ENCODE measurements around the gene SLC2A3. TPM values are rescaled to one million over a fixed set of nuclear protein-coding genes. Genes with fewer than 3 reads are reported as not detected.

Gene SLC2A3
- polyA plus RNA-seq, 1 donor (not counting 4 experiments of a cell fraction or from before 2014, with no cell fraction given) = 40.5 TPM

DNA sequence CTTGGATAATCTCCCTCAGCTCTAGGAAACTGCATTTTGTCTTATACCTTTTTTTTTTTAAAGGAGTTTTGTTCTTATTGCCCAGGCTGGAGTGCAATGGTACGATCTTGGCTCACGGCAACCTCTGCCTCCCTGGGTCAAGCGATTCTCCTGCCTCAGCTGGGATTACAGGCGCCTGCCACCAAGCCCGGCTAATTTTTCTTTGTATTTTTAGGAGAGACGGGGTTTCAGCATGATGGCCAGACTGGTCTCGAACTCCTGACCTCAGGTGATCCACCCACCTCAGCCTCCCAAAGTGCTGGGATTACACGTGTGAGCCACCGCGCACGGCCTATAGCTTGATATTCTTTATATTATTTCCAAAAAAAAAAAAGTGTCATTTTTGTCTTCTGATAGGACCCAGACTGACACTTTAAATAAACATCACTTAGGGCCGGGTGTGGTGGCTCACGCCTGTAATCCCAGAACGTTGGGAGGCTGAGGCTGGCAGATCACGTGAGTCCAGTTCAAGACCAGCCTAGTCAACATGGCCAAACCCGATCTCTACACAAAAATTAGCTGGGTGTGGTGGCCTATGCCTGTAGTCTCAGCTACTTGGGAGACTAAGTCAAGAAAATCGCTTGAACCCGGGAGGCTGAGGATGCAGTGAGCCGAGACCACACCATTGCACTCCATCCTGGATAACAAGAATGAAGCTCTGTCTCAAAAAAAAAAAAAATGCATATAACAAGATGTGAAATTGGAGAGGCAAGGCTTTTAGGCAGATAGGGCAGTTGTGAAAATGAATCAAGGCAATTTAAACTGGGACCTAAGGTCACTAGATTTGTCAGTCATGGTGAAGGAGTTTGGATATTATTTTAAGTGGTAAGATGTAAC lies 18.4 kb downstream of the SLC2A3 start:
- H2AFZ ChIP-seq (ENCODE audit: control insufficient read depth, low read length) = no peak overlapping the region
- no peak for TF ChIP-seq EZH2 (IDR thresholded peaks at IDR 0.05; ENCODE audit: low read length)
- TF ChIP-seq, protein P1, sequence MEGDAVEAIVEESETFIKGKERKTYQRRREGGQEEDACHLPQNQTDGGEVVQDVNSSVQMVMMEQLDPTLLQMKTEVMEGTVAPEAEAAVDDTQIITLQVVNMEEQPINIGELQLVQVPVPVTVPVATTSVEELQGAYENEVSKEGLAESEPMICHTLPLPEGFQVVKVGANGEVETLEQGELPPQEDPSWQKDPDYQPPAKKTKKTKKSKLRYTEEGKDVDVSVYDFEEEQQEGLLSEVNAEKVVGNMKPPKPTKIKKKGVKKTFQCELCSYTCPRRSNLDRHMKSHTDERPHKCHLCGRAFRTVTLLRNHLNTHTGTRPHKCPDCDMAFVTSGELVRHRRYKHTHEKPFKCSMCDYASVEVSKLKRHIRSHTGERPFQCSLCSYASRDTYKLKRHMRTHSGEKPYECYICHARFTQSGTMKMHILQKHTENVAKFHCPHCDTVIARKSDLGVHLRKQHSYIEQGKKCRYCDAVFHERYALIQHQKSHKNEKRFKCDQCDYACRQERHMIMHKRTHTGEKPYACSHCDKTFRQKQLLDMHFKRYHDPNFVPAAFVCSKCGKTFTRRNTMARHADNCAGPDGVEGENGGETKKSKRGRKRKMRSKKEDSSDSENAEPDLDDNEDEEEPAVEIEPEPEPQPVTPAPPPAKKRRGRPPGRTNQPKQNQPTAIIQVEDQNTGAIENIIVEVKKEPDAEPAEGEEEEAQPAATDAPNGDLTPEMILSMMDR (optimal IDR thresholded peaks at IDR 0.05 in 1 of 3, IDR thresholded peaks at IDR 0.05 in 1 of 3, conservative IDR thresholded peaks at IDR 0.05 in 1 of 3; ENCODE audit: extremely low read depth in 1 of 3, insufficient read depth in 2 of 3, low read length in 3 of 3) = no peak
- no peaks in the 10 kb centered on the region for H3K4me1 ChIP-seq (ENCODE audit: control insufficient read depth, extremely low read depth, insufficient read depth, low read length)
- dilution Hi-C loops (cut with MboI; ENCODE audit: extremely low pct_ligation_motif_present, low sequenced_read_pairs) = no loop called here
- H3K9me3 ChIP-seq (ENCODE audit: control insufficient read depth, low read depth, low read length) = no peaks in the 10 kb centered on the region
- H3K4me2 ChIP-seq (ENCODE audit: control insufficient read depth, extremely low read depth, insufficient read depth, low read depth, low read length) = no peak overlapping the region
- H3K4me3 ChIP-seq (ENCODE audit: control insufficient read depth in 2 of 3, extremely low read depth in 1 of 3, insufficient read depth in 2 of 3, low read depth in 1 of 3, low read length in 3 of 3) = no peak overlapping the region
- H3K9ac ChIP-seq (ENCODE audit: control insufficient read depth, extremely low read depth, insufficient read depth, low read length) = no peak overlapping the region
- no peaks in the 10 kb centered on the region for H3K79me2 ChIP-seq (ENCODE audit: control insufficient read depth, insufficient read depth, low read length)
- no peaks in the 10 kb centered on the region for H4K20me1 ChIP-seq (ENCODE audit: control insufficient read depth, extremely low read depth, insufficient read depth, low read length)
- DNase-seq (ENCODE audit: low read depth, low spot score) (no peak), FAIRE-seq (no peak)
- no peaks in the 10 kb centered on the region for H3K36me3 ChIP-seq (ENCODE audit: control insufficient read depth in 2 of 2, extremely low read depth in 1 of 2, insufficient read depth in 2 of 2, low read length in 2 of 2)
- no peaks in the 10 kb centered on the region for H3K9me1 ChIP-seq (ENCODE audit: control insufficient read depth, extremely low read depth, insufficient read depth, low read length)
- no peaks in the 10 kb centered on the region for H3K27me3 ChIP-seq (ENCODE audit: control insufficient read depth, extremely low read depth, insufficient read depth, low read length)
- no peak overlapping the region for H3K27ac ChIP-seq (ENCODE audit: control insufficient read depth, insufficient read depth, low read length)

DNA sequence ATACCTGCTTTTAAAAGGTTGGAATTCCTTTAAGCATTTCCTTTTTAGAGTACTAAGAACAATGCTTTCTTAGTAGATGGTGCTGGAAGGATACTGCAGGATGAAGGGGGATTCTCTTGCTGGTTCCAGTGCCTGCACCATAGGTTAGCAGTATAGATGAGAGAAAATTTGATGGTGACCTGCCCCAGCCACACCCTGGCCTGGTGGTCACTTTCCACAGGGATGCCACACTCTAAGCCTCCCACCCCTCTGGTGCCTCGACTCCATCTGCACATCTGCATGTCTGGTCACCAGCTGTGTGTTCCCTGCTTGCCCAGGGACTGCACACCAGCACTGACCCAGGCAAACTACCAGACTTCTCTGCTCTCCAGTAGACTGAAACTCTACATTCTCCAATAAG lies 19.1 kb downstream of the SLC2A3 start:
- no peaks in the 10 kb centered on the region for H3K9me1 ChIP-seq (ENCODE audit: control insufficient read depth, extremely low read depth, insufficient read depth, low read length)
- no peak overlapping the region for H3K4me3 ChIP-seq (ENCODE audit: control insufficient read depth in 2 of 3, extremely low read depth in 1 of 3, insufficient read depth in 2 of 3, low read depth in 1 of 3, low read length in 3 of 3)
- no peaks in the 10 kb centered on the region for H3K4me1 ChIP-seq (ENCODE audit: control insufficient read depth, extremely low read depth, insufficient read depth, low read length)
- no peak overlapping the region for H3K27ac ChIP-seq (ENCODE audit: control insufficient read depth, insufficient read depth, low read length)
- H3K9me3 ChIP-seq (ENCODE audit: control insufficient read depth, low read depth, low read length) = no peaks in the 10 kb centered on the region
- dilution Hi-C loops (cut with MboI; ENCODE audit: extremely low pct_ligation_motif_present, low sequenced_read_pairs) = no loop called here
- FAIRE-seq (no peak), DNase-seq (ENCODE audit: low read depth, low spot score) (no peak)
- no peak overlapping the region for H3K4me2 ChIP-seq (ENCODE audit: control insufficient read depth, extremely low read depth, insufficient read depth, low read depth, low read length)
- no peaks in the 10 kb centered on the region for H4K20me1 ChIP-seq (ENCODE audit: control insufficient read depth, extremely low read depth, insufficient read depth, low read length)
- no peaks in the 10 kb centered on the region for H3K27me3 ChIP-seq (ENCODE audit: control insufficient read depth, extremely low read depth, insufficient read depth, low read length)
- no peak overlapping the region for H2AFZ ChIP-seq (ENCODE audit: control insufficient read depth, low read length)
- H3K36me3 ChIP-seq (ENCODE audit: control insufficient read depth in 2 of 2, extremely low read depth in 1 of 2, insufficient read depth in 2 of 2, low read length in 2 of 2) = no peaks in the 10 kb centered on the region
- H3K9ac ChIP-seq (ENCODE audit: control insufficient read depth, extremely low read depth, insufficient read depth, low read length) = no peak overlapping the region
- TF ChIP-seq EZH2 (IDR thresholded peaks at IDR 0.05; ENCODE audit: low read length) = no peak
- TF ChIP-seq, protein P1 (optimal IDR thresholded peaks at IDR 0.05 in 1 of 3, IDR thresholded peaks at IDR 0.05 in 1 of 3, conservative IDR thresholded peaks at IDR 0.05 in 1 of 3; ENCODE audit: extremely low read depth in 1 of 3, insufficient read depth in 2 of 3, low read length in 3 of 3) = no peak
- no peaks in the 10 kb centered on the region for H3K79me2 ChIP-seq (ENCODE audit: control insufficient read depth, insufficient read depth, low read length)

All from keratinocyte (primary cell).